MM.1S (cell line): ENCODE measurements around the gene ZFR.

Source experiments
- EZH2phosphoT487 ChIP-seq: fragments of 300-600 bp; sonication (generic); IDR thresholded peaks from 2 replicates; pipeline ENCODE4 v1.6.1; 2018; ENCODE audit warnings: antibody characterized with exemption, low read length
- TF ChIP-seq, protein P1 (sequence below): fragments of 300-600 bp; sonication (generic); IDR thresholded peaks from 2 replicates; pipeline ENCODE4 v1.5.1; 2016; ENCODE audit warnings: antibody characterized with exemption, low read length, mixed read lengths

DNA sequence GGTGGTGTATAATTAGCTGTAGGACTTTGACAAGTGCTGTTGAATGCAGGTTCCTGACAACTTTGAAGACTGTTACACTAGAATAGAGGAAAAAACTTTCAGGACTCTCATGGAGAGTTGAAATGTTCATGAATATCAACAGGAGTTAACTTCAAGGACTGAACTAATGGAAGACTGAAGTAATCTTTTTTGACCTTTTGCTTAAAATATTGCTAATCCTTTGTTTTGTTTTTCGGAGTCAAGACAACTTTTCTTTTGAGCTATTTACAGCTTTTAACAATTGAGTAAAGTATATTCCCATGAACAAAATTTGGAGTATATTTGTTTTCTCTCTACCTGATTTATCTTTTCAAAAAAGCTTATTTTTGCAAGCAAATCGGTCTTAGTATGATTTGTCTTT, 97.7 kb downstream of the ZFR start:
- TF ChIP-seq, protein P1, sequence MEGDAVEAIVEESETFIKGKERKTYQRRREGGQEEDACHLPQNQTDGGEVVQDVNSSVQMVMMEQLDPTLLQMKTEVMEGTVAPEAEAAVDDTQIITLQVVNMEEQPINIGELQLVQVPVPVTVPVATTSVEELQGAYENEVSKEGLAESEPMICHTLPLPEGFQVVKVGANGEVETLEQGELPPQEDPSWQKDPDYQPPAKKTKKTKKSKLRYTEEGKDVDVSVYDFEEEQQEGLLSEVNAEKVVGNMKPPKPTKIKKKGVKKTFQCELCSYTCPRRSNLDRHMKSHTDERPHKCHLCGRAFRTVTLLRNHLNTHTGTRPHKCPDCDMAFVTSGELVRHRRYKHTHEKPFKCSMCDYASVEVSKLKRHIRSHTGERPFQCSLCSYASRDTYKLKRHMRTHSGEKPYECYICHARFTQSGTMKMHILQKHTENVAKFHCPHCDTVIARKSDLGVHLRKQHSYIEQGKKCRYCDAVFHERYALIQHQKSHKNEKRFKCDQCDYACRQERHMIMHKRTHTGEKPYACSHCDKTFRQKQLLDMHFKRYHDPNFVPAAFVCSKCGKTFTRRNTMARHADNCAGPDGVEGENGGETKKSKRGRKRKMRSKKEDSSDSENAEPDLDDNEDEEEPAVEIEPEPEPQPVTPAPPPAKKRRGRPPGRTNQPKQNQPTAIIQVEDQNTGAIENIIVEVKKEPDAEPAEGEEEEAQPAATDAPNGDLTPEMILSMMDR = no peak
- TF ChIP-seq EZH2phosphoT487 = no peak
